HEK293 (cell line): ENCODE results near the gene IGSF9.

ENCODE experiments used
- FEZF1 ChIP-seq: fragments of 450-650 bp; formaldehyde crosslinking; IDR thresholded peaks from 2 replicates; pipeline ENCODE4 v1.5.1; 2016; ENCODE audit warnings: missing biosample characterization, missing genetic modification characterization
- GFI1B ChIP-seq: fragments of 450-650 bp; formaldehyde crosslinking; IDR thresholded peaks from 2 replicates; pipeline ENCODE4 v1.5.1; 2016; ENCODE audit warnings: missing biosample characterization, missing genetic modification characterization
- GLI2 ChIP-seq: fragments of 450-650 bp; formaldehyde crosslinking; IDR thresholded peaks from 2 replicates; pipeline ENCODE4; 2017; ENCODE audit warnings: missing biosample characterization, missing genetic modification characterization, low read depth, borderline replicate concordance
- KLF8 ChIP-seq: fragments of 450-650 bp; formaldehyde crosslinking; IDR thresholded peaks from 2 replicates; pipeline ENCODE4 v1.5.1; 2016; ENCODE audit warnings: missing biosample characterization, missing genetic modification characterization
- SCRT2 ChIP-seq: fragments of 450-650 bp; formaldehyde crosslinking; IDR thresholded peaks from 2 replicates; pipeline ENCODE4 v1.5.1; 2016; ENCODE audit warnings: missing biosample characterization, missing genetic modification characterization
- TRIM28 ChIP-seq: IDR thresholded peaks from 2 replicates; pipeline ENCODE4 v1.6.1; 2011; ENCODE audit warnings: low read length, control low read depth, borderline replicate concordance
- ZBTB1 ChIP-seq: fragments of 450-650 bp; formaldehyde crosslinking; IDR thresholded peaks from 2 replicates; pipeline ENCODE4 v1.5.1; 2016; ENCODE audit warnings: missing biosample characterization, missing genetic modification characterization
- ZEB2 ChIP-seq: fragments of 450-650 bp; formaldehyde crosslinking; IDR thresholded peaks from 2 replicates; pipeline ENCODE4 v1.5.1; 2016; ENCODE audit warnings: missing biosample characterization, missing genetic modification characterization
- ZFP41 ChIP-seq: fragments of 450-650 bp; formaldehyde crosslinking; IDR thresholded peaks from 2 replicates; pipeline ENCODE4 v1.5.1; 2016; ENCODE audit warnings: missing biosample characterization, missing genetic modification characterization, borderline replicate concordance
- ZNF2 ChIP-seq: fragments of 450-650 bp; formaldehyde crosslinking; IDR thresholded peaks from 2 replicates; pipeline ENCODE4 v1.5.1; 2016; ENCODE audit warnings: missing biosample characterization, missing genetic modification characterization
- ZNF24 ChIP-seq: fragments of 450-650 bp; formaldehyde crosslinking; IDR thresholded peaks from 2 replicates; pipeline ENCODE4 v1.5.1; 2016; ENCODE audit warnings: missing biosample characterization, missing genetic modification characterization
- ZNF292 ChIP-seq: fragments of 450-650 bp; formaldehyde crosslinking; IDR thresholded peaks from 2 replicates; pipeline ENCODE4 v1.5.1; 2016; ENCODE audit warnings: low read depth, missing biosample characterization, missing genetic modification characterization, borderline replicate concordance
- ZNF391 ChIP-seq: fragments of 450-650 bp; formaldehyde crosslinking; IDR thresholded peaks from 2 replicates; pipeline ENCODE4 v1.5.1; 2016; ENCODE audit warnings: low read depth, missing biosample characterization, missing genetic modification characterization, borderline replicate concordance
- ZNF426 ChIP-seq: fragments of 450-650 bp; formaldehyde crosslinking; IDR thresholded peaks from 2 replicates; pipeline ENCODE4 v1.5.1; 2017; ENCODE audit warnings: missing biosample characterization, missing genetic modification characterization, mild to moderate bottlenecking, inconsistent platforms, moderate library complexity
- ZNF473 ChIP-seq: fragments of 450-650 bp; formaldehyde crosslinking; IDR thresholded peaks from 2 replicates; pipeline ENCODE4 v1.5.1; 2017; ENCODE audit warnings: missing biosample characterization, missing genetic modification characterization
- ZNF501 ChIP-seq: fragments of 450-650 bp; formaldehyde crosslinking; IDR thresholded peaks from 2 replicates; pipeline ENCODE4 v1.5.1; 2016; ENCODE audit warnings: missing biosample characterization, missing genetic modification characterization
- ZNF529 ChIP-seq: fragments of 450-650 bp; formaldehyde crosslinking; IDR thresholded peaks from 2 replicates; pipeline ENCODE4 v1.5.1; 2017; ENCODE audit warnings: missing genetic modification characterization, missing biosample characterization; ENCODE audit not compliant: insufficient replicate concordance
- ZNF560 ChIP-seq: fragments of 450-650 bp; formaldehyde crosslinking; IDR thresholded peaks from 2 replicates; pipeline ENCODE4 v1.5.1; 2017; ENCODE audit warnings: missing biosample characterization, missing genetic modification characterization, borderline replicate concordance
- ZNF626 ChIP-seq: fragments of 450-650 bp; sonication (Bioruptor Pico); formaldehyde crosslinking; IDR thresholded peaks from 2 replicates; pipeline ENCODE4 v1.5.1; 2018; ENCODE audit warnings: missing biosample characterization, missing genetic modification characterization, inconsistent platforms
- ZNF629 ChIP-seq: fragments of 450-650 bp; formaldehyde crosslinking; IDR thresholded peaks from 2 replicates; pipeline ENCODE4 v1.5.1; 2017; ENCODE audit warnings: missing biosample characterization, missing genetic modification characterization
- ZNF660 ChIP-seq: fragments of 450-650 bp; IDR thresholded peaks from 2 replicates; pipeline ENCODE4 v1.5.1; 2018; ENCODE audit warnings: missing biosample characterization, mild to moderate bottlenecking, missing genetic modification characterization
- ZNF677 ChIP-seq: fragments of 450-650 bp; IDR thresholded peaks from 2 replicates; pipeline ENCODE4 v1.5.0; 2018; ENCODE audit warnings: missing biosample characterization, mild to moderate bottlenecking, missing genetic modification characterization, moderate library complexity
- ZNF791 ChIP-seq: fragments of 450-650 bp; formaldehyde crosslinking; IDR thresholded peaks from 2 replicates; pipeline ENCODE4 v1.5.1; 2016; ENCODE audit warnings: missing biosample characterization, missing genetic modification characterization
- ZNF830 ChIP-seq: fragments of 450-650 bp; IDR thresholded peaks from 2 replicates; pipeline ENCODE4 v1.5.0; 2018; ENCODE audit warnings: missing biosample characterization, missing genetic modification characterization, low read depth, mild to moderate bottlenecking, moderate library complexity
- TF ChIP-seq, protein P1 (sequence below): fragments of 450-650 bp; formaldehyde crosslinking; IDR thresholded peaks from 2 replicates; pipeline ENCODE4 v1.5.1; 2016; ENCODE audit warnings: missing biosample characterization, missing genetic modification characterization
- TF ChIP-seq, protein P2 (sequence below): fragments of 450-650 bp; IDR thresholded peaks from 2 replicates; pipeline ENCODE4 v1.5.1; 2018; ENCODE audit warnings: missing biosample characterization, missing genetic modification characterization
- TF ChIP-seq, protein P3 (sequence below): fragments of 450-650 bp; formaldehyde crosslinking; IDR thresholded peaks from 2 replicates; pipeline ENCODE4 v1.5.1; 2016; ENCODE audit warnings: missing biosample characterization, missing genetic modification characterization
- TF ChIP-seq, protein P4 (sequence below): fragments of 450-650 bp; formaldehyde crosslinking; IDR thresholded peaks from 2 replicates; pipeline ENCODE4 v1.5.1; 2016; ENCODE audit warnings: missing biosample characterization, missing genetic modification characterization
- TF ChIP-seq, protein P5 (sequence below): fragments of 450-650 bp; formaldehyde crosslinking; conservative IDR thresholded peaks from 2 replicates; pipeline ENCODE4 v1.5.1; 2016; ENCODE audit warnings: low read depth, missing biosample characterization, missing genetic modification characterization
- TF ChIP-seq, protein P6 (sequence below): fragments of 450-650 bp; formaldehyde crosslinking; IDR thresholded peaks from 2 replicates; pipeline ENCODE4 v1.5.1; 2016; ENCODE audit warnings: missing biosample characterization, missing genetic modification characterization

The IGSF9 gene

DNA sequence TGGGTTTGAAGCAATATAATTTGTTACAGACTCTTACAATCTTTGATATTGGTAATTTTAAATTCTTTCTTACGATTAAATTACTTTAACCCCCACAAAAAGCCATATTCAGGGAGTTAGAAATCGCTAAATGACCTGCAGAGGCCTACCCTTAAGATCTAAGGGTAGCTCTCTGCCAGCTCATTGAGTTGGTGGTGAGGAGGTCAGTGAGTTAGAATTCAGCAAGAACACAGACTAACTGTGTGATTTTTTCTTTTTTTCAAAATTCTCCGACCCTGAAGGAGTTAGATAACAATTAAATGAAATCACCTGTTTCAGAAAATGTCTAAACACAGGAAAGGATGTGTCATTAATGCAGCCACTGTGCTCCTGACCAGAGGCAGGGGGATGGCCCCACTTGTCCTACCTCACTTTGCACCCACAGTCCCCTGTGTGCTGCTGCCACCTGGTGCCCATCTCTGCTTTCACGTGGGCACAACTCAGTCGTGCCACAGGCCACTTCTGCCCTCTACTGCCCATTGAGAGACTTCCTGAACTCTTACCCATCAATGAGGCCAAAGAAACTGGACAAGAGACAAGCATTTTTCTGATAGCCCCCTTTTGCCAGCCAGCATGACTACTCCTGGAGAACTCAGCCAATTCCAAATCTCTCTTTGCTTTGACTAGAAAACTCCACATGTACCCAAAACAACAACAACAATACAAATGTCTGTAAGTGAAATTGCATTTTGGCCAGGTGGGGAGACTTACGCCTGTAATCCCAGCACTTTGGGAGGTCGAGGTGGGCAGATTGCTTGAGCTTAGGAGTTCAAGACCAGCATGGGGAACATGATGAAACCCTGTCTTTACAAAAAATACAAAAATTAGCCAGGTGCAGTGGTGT, 53.9 kb downstream of the IGSF9 start (continued):
- TF ChIP-seq, protein P1, sequence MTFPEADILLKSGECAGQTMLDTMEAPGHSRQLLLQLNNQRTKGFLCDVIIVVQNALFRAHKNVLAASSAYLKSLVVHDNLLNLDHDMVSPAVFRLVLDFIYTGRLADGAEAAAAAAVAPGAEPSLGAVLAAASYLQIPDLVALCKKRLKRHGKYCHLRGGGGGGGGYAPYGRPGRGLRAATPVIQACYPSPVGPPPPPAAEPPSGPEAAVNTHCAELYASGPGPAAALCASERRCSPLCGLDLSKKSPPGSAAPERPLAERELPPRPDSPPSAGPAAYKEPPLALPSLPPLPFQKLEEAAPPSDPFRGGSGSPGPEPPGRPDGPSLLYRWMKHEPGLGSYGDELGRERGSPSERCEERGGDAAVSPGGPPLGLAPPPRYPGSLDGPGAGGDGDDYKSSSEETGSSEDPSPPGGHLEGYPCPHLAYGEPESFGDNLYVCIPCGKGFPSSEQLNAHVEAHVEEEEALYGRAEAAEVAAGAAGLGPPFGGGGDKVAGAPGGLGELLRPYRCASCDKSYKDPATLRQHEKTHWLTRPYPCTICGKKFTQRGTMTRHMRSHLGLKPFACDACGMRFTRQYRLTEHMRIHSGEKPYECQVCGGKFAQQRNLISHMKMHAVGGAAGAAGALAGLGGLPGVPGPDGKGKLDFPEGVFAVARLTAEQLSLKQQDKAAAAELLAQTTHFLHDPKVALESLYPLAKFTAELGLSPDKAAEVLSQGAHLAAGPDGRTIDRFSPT = 0 out of 2 replicates have a peak, but pooled peaks have one; percentile 20
- TF ChIP-seq ZNF2 (tag by site-specific recombination) (peak; percentile 64; the same call in 1 of the 2 replicates), FEZF1 (tag by site-specific recombination) (no peak), ZNF24 (tag by site-specific recombination) (no peak), ZNF830 (tag by site-specific recombination) (no peak), ZNF660 (tag by site-specific recombination) (peak; percentile 54; the same call in 1 of the 2 replicates), ZNF629 (0 out of 2 replicates have a peak, but pooled peaks have one; percentile 14), ZFP41 (no peak), ZNF560 (tag by site-specific recombination) (no peak), ZNF529 (no peak), ZNF473 (no peak), ZNF292 (tag by site-specific recombination) (no peak), ZNF391 (tag by site-specific recombination) (no peak), KLF8 (tag by site-specific recombination) (no peak), GFI1B (no peak), GLI2 (tag by site-specific recombination) (no peak), ZNF677 (tag by site-specific recombination) (no peak), ZNF501 (tag by site-specific recombination) (no peak; the same call in 1 of the 2 replicates), ZBTB1 (no peak), ZNF626 (tag by site-specific recombination) (no peak), ZNF791 (tag by site-specific recombination) (no peak), ZEB2 (tag by site-specific recombination) (no peak), SCRT2 (tag by site-specific recombination) (no peak), ZNF426 (tag by site-specific recombination) (no peak), TRIM28 (no peak)
- TF ChIP-seq, protein P2, sequence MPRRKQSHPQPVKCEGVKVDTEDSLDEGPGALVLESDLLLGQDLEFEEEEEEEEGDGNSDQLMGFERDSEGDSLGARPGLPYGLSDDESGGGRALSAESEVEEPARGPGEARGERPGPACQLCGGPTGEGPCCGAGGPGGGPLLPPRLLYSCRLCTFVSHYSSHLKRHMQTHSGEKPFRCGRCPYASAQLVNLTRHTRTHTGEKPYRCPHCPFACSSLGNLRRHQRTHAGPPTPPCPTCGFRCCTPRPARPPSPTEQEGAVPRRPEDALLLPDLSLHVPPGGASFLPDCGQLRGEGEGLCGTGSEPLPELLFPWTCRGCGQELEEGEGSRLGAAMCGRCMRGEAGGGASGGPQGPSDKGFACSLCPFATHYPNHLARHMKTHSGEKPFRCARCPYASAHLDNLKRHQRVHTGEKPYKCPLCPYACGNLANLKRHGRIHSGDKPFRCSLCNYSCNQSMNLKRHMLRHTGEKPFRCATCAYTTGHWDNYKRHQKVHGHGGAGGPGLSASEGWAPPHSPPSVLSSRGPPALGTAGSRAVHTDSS (tag by site-specific recombination) = no peak
- TF ChIP-seq, protein P3, sequence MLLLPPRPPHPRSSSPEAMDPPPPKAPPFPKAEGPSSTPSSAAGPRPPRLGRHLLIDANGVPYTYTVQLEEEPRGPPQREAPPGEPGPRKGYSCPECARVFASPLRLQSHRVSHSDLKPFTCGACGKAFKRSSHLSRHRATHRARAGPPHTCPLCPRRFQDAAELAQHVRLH = no peak
- TF ChIP-seq, protein P4, sequence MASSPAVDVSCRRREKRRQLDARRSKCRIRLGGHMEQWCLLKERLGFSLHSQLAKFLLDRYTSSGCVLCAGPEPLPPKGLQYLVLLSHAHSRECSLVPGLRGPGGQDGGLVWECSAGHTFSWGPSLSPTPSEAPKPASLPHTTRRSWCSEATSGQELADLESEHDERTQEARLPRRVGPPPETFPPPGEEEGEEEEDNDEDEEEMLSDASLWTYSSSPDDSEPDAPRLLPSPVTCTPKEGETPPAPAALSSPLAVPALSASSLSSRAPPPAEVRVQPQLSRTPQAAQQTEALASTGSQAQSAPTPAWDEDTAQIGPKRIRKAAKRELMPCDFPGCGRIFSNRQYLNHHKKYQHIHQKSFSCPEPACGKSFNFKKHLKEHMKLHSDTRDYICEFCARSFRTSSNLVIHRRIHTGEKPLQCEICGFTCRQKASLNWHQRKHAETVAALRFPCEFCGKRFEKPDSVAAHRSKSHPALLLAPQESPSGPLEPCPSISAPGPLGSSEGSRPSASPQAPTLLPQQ (tag by site-specific recombination) = peak; percentile 89
- TF ChIP-seq, protein P5, sequence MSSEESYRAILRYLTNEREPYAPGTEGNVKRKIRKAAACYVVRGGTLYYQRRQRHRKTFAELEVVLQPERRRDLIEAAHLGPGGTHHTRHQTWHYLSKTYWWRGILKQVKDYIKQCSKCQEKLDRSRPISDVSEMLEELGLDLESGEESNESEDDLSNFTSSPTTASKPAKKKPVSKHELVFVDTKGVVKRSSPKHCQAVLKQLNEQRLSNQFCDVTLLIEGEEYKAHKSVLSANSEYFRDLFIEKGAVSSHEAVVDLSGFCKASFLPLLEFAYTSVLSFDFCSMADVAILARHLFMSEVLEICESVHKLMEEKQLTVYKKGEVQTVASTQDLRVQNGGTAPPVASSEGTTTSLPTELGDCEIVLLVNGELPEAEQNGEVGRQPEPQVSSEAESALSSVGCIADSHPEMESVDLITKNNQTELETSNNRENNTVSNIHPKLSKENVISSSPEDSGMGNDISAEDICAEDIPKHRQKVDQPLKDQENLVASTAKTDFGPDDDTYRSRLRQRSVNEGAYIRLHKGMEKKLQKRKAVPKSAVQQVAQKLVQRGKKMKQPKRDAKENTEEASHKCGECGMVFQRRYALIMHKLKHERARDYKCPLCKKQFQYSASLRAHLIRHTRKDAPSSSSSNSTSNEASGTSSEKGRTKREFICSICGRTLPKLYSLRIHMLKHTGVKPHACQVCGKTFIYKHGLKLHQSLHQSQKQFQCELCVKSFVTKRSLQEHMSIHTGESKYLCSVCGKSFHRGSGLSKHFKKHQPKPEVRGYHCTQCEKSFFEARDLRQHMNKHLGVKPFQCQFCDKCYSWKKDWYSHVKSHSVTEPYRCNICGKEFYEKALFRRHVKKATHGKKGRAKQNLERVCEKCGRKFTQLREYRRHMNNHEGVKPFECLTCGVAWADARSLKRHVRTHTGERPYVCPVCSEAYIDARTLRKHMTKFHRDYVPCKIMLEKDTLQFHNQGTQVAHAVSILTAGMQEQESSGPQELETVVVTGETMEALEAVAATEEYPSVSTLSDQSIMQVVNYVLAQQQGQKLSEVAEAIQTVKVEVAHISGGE (tag by site-specific recombination) = no peak
- TF ChIP-seq, protein P6, sequence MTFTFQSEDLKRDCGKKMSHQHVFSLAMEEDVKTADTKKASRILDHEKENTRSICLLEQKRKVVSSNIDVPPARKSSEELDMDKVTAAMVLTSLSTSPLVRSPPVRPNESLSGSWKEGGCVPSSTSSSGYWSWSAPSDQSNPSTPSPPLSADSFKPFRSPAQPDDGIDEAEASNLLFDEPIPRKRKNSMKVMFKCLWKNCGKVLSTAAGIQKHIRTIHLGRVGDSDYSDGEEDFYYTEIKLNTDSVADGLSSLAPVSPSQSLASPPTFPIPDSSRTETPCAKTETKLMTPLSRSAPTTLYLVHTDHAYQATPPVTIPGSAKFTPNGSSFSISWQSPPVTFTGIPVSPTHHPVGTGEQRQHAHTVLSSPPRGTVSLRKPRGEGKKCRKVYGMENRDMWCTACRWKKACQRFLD (tag by site-specific recombination) = no peak
